NB4 (cell line): ENCODE measurements around the gene COA1.

Experiments used
- CTCF ChIP-seq: IDR thresholded peaks from one replicate; pipeline ENCODE4 v1.5.1; 2012; ENCODE audit warnings: low read depth, low read length
- POLR2A ChIP-seq: IDR thresholded peaks from 2 replicates; pipeline ENCODE4 v1.6.1; 2011; ENCODE audit warnings: mild to moderate bottlenecking; ENCODE audit not compliant: insufficient read length; ENCODE audit errors: extremely low read depth

- no peak for TF ChIP-seq CTCF
- TF ChIP-seq POLR2A = no peak
Observed at GRCh38 chr7:43764039-43764761, 34.9 kb upstream of the COA1 start.
